GOT3 (cell line): ENCODE results near the gene SLC4A5.
"Not testable (repeated sequence)": the region's sequence is repeated elsewhere in the genome, so short reads cannot be mapped to it uniquely, and the experiment has no call there.

ENCODE experiments used
- DNase-seq: peaks from one replicate; lab custom pipeline; 2025; ENCODE audit warnings: mixed read lengths; lab: John Stamatoyannopoulos, UW

Gene SLC4A5

GRCh38 chr2:74199275-74199701, 143.9 kb downstream of the SLC4A5 start:
- DNase-seq = no peak

- DNase-seq = peak; percentile 67
Observed at GRCh38 chr2:74198461-74199274, 144.5 kb downstream of the SLC4A5 start, which contains the start of gene MTHFD2. Gene MTHFD2 (plus strand): TSS chr2:74198615. CDS start chr2:74198642, 27 bp downstream.

GRCh38 chr2:74198023-74198460, 145.2 kb downstream of the SLC4A5 start:
- DNase-seq = no peak

- no peak for DNase-seq
Observed at GRCh38 chr2:74197049-74197448, 146.2 kb downstream of the SLC4A5 start.

- no peak for DNase-seq
Observed at GRCh38 chr2:74194799-74195198, 148.4 kb downstream of the SLC4A5 start.

- DNase-seq = no peak
Observed at GRCh38 chr2:74191596-74192380, 151.4 kb downstream of the SLC4A5 start.

- DNase-seq = no peak
Observed at GRCh38 chr2:74188696-74189095, 154.5 kb downstream of the SLC4A5 start.

- no peak for DNase-seq
Observed at GRCh38 chr2:74188018-74188601, 155.1 kb downstream of the SLC4A5 start.

GRCh38 chr2:74186706-74187105, 156.5 kb downstream of the SLC4A5 start:
- DNase-seq = not testable (repeated sequence)

GRCh38 chr2:74186038-74186437, 157.2 kb downstream of the SLC4A5 start:
- DNase-seq = no peak

GRCh38 chr2:74183878-74184277, 159.3 kb downstream of the SLC4A5 start:
- no peak for DNase-seq

- DNase-seq = no peak
Observed at GRCh38 chr2:74181739-74182138, 161.5 kb downstream of the SLC4A5 start.

GRCh38 chr2:74179063-74179865, 164.0 kb downstream of the SLC4A5 start:
- DNase-seq = no peak

- DNase-seq = peak; percentile 91
Observed at GRCh38 chr2:74178211-74179062, 164.8 kb downstream of the SLC4A5 start, which contains the start of gene MOB1A. Gene MOB1A (minus strand): TSS chr2:74178879. CDS start chr2:74178674, 205 bp downstream.

- no peak for DNase-seq
Observed at GRCh38 chr2:74177696-74178095, 165.5 kb downstream of the SLC4A5 start.

GRCh38 chr2:74174909-74175308, 168.3 kb downstream of the SLC4A5 start:
- no peak for DNase-seq

- DNase-seq = no peak
Observed at GRCh38 chr2:74168739-74169138, 174.5 kb downstream of the SLC4A5 start.
